RWPE2 (cell line): ENCODE data around the gene SCD5.

ENCODE experiments used
- ATAC-seq: fragments of 200-7000 bp; cut with Tn5 transposase; 3 replicates; pipeline ENCODE4 v1.9.1; 2021; ENCODE audit warnings: low read depth
- DNase-seq: peaks from one replicate; pipeline ENCODE4 v3.0.0-alpha.2; 2020; ENCODE audit warnings: low spot score
- H3K27ac ChIP-seq: fragments of 450-650 bp; 2 replicates; pipeline ENCODE4 v1.5.1; 2017; ENCODE audit warnings: mild to moderate bottlenecking; ENCODE audit not compliant: poor library complexity, severe bottlenecking
- H3K27me3 ChIP-seq: fragments of 250-450 bp; sonication (Bioruptor Pico); 2 replicates; pipeline ENCODE4 v1.5.1; 2021; ENCODE audit warnings: mild to moderate bottlenecking, moderate library complexity; ENCODE audit not compliant: insufficient read depth, poor library complexity, severe bottlenecking
- H3K36me3 ChIP-seq: fragments of 250-450 bp; sonication (Bioruptor Pico); 2 replicates; pipeline ENCODE4 v1.5.1; 2020; ENCODE audit warnings: low read depth, mild to moderate bottlenecking, moderate library complexity
- H3K4me1 ChIP-seq: fragments of 250-450 bp; sonication (Bioruptor Pico); 2 replicates; pipeline ENCODE4 v1.5.1; 2021; ENCODE audit warnings: mild to moderate bottlenecking, moderate library complexity; ENCODE audit not compliant: insufficient read depth, poor library complexity, severe bottlenecking
- H3K4me3 ChIP-seq: fragments of 250-450 bp; sonication (Bioruptor Pico); 2 replicates; pipeline ENCODE4 v1.5.1; 2021; ENCODE audit warnings: mild to moderate bottlenecking, moderate library complexity; ENCODE audit not compliant: severe bottlenecking
- H3K9me3 ChIP-seq: fragments of 250-450 bp; sonication (Bioruptor Pico); 2 replicates; pipeline ENCODE4 v1.5.1; 2021; ENCODE audit warnings: mild to moderate bottlenecking, moderate library complexity; ENCODE audit not compliant: severe bottlenecking
- TF ChIP-seq, protein P1 (sequence below): fragments of 450-650 bp; IDR thresholded peaks from one replicate; pipeline ENCODE4 v1.5.1; 2017; ENCODE audit warnings: mild to moderate bottlenecking, moderate library complexity; ENCODE audit not compliant: poor library complexity, severe bottlenecking

SCD5 gene

DNA sequence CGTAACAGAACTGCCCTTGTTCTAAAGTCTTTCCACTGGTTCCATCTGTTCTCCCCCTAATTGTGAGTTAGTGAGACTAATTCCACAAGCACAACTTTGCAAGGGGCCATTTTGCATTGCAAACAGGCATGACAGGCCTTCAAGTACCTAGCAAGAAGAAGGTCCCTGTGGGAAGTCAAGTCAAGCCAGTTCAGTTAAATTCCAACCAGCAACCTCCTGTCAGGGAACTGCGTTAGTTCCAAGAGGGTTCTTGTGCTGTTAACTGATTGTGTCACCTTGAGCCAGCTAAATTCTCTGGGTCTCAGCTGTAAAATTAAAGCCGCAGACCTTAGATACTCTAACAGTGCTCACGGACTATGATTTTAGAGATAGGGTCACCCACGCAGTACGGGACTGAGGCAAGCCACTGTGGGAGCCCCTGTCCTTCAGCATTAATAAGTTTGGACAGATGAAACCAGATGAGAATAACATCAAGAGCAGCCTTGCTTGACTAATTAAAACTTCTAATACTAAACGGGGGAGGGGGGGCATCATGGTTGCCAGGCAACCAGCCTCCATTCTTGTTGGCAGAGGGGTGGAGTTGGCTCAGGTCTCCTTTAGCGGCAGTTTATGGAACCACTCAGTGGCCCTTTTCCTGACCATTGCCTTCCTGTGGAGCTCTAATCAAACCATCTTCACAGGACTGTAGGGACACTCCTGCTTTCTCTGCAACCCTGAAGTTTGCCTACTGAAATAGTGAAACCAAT lies 212.7 kb downstream of the SCD5 start:
- ATAC-seq (no peak), DNase-seq (no peak)
- Histone ChIP-seq H3K36me3 (no peaks in the 10 kb centered on the region), H3K4me3 (no peak overlapping the region), H3K4me1 (no peaks in the 10 kb centered on the region), H3K27me3 (no peaks in the 10 kb centered on the region), H3K27ac (no peak overlapping the region), H3K9me3 (no peaks in the 10 kb centered on the region)
- TF ChIP-seq, protein P1, sequence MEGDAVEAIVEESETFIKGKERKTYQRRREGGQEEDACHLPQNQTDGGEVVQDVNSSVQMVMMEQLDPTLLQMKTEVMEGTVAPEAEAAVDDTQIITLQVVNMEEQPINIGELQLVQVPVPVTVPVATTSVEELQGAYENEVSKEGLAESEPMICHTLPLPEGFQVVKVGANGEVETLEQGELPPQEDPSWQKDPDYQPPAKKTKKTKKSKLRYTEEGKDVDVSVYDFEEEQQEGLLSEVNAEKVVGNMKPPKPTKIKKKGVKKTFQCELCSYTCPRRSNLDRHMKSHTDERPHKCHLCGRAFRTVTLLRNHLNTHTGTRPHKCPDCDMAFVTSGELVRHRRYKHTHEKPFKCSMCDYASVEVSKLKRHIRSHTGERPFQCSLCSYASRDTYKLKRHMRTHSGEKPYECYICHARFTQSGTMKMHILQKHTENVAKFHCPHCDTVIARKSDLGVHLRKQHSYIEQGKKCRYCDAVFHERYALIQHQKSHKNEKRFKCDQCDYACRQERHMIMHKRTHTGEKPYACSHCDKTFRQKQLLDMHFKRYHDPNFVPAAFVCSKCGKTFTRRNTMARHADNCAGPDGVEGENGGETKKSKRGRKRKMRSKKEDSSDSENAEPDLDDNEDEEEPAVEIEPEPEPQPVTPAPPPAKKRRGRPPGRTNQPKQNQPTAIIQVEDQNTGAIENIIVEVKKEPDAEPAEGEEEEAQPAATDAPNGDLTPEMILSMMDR, result no peak

DNA sequence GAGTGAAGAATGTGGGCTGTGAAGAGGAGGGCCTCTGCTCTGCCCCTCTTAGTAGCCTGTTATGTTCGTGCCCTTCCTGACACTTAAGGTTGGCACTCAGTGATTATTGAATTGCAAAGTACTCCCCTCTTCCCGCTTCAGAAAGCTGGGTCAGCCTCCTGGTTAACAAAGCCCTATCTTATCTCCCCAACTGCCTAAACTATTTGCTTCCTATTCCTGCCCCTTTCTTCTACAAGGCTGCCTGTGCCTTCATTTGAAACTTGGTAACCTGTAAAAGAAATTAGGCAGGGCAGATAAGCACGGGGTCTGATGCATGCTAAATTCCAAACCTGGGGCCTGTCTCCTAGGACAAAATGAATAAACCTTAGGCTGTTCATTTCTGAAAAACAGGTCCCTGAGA lies 213.7 kb downstream of the SCD5 start:
- no peaks in the 10 kb centered on the region for H3K27me3 ChIP-seq
- H3K36me3 ChIP-seq, result no peaks in the 10 kb centered on the region
- DNase-seq (no peak), ATAC-seq (no peak)
- no peaks in the 10 kb centered on the region for H3K9me3 ChIP-seq
- H3K4me3 ChIP-seq, result no peak overlapping the region
- H3K4me1 ChIP-seq, result no peaks in the 10 kb centered on the region
- TF ChIP-seq, protein P1, result no peak
- no peak overlapping the region for H3K27ac ChIP-seq

DNA sequence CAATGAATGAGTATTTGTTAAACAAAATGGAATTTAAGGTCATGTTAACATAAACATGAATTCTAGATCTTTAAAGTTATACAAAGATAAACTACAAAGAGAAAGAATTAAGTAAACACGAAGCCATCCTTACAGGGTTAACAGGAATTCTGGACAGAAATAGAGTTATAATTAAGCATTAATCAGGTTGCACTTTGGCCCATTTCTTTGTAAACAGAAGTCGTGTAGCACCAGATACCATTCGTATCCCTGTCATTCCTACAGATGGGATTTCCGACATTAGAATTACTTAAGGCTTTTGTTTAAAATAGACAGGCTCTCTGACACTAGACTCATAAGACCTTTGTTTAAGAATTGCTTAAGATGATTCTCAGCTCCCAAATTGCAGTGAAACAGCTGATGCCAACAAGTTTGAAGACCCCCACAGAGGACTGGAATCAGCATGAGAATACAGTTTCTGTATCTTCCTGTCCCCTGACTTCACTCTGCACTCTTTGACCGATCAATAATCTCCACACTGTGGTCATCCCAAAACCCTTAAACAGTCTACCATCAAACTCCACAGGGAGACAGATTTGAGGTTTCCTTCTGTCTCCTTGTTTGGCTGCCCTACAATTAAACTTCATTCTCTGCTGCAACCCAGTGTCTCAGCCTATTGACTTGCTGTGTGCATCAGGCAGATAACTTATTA lies 214.6 kb downstream of the SCD5 start:
- Histone ChIP-seq H3K9me3 (no peaks in the 10 kb centered on the region), H3K36me3 (no peaks in the 10 kb centered on the region), H3K27ac (no peak overlapping the region), H3K4me3 (no peak overlapping the region), H3K27me3 (no peaks in the 10 kb centered on the region), H3K4me1 (no peaks in the 10 kb centered on the region)
- ATAC-seq (no peak), DNase-seq (no peak)
- TF ChIP-seq, protein P1, result no peak

DNA sequence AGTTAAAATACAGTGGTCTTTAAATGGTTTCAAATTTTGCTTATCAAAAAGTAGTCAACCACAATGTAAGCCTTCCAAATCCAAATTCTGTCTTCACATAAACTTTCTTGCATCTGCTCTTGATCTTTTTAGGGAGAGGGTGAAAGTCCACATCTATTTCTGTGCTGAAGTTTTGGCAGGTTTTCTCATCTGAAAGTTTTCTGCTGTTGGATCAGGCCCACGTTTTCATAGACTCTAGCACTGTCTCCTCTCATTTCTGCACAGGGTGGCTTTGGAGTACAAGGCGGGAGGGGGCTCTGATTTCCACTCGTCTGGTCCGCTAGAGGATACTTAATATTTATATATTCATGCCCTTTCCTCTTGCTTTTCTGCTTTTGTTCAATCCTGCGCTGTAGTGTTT lies 218.7 kb downstream of the SCD5 start:
- H3K4me1 ChIP-seq, result no peaks in the 10 kb centered on the region
- H3K4me3 ChIP-seq, result no peak overlapping the region
- DNase-seq (no peak), ATAC-seq (no peak)
- no peaks in the 10 kb centered on the region for H3K36me3 ChIP-seq
- H3K27me3 ChIP-seq, result no peaks in the 10 kb centered on the region
- TF ChIP-seq, protein P1, result no peak
- H3K27ac ChIP-seq, result no peak overlapping the region
- H3K9me3 ChIP-seq, result no peaks in the 10 kb centered on the region
